Transverse colon (tissue), 3 donors: ENCODE data around the gene TCEA3.

Experiments used
- EP300 ChIP-seq: sonication (generic); formaldehyde crosslinking; IDR thresholded peaks from one replicate; pipeline ENCODE4 v1.6.1; 2017; ENCODE audit warnings: antibody characterized with exemption, low read depth
- POLR2A ChIP-seq: fragments of 450-650 bp; IDR thresholded peaks from one replicate; pipeline ENCODE4 v1.6.1; 2016; ENCODE audit warnings: antibody characterized with exemption, mild to moderate bottlenecking, moderate library complexity
- TF ChIP-seq, protein P1 (sequence below), 5 experiments: fragments of 200-600 bp in 3 of 5; fragments of 450-650 bp in 2 of 5; sonication (generic) in 3 of 5; IDR thresholded peaks; 1 replicate in 2 of 5; 2 replicates in 3 of 5; pipeline ENCODE4 v1.5.1; 2016 to 2017; ENCODE audit warnings: antibody characterized with exemption in 5 of 5, inconsistent platforms in 3 of 5, mild to moderate bottlenecking in 2 of 5, moderate library complexity in 1 of 5

DNA sequence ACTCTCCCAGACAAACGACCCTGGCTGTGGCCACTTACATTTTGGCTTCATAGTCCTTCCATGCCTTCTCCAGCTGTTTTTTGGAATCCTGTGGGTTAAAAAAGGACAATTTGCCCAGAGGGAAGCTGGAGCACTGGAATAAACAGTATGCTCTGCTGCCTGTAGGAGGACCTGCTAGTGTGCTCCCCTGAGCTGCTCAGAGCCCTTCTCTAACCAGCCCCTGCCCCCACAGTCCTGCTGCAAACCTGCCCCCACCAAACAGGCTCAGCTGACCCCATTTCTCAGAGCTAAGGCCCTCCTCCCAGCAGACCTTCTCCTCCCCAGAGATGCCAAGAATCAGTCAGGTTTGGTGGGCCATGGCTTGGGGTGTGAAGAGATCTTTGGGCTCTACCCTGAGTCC is 26.9 kb upstream of the TCEA3 start:
- TF ChIP-seq, protein P1, sequence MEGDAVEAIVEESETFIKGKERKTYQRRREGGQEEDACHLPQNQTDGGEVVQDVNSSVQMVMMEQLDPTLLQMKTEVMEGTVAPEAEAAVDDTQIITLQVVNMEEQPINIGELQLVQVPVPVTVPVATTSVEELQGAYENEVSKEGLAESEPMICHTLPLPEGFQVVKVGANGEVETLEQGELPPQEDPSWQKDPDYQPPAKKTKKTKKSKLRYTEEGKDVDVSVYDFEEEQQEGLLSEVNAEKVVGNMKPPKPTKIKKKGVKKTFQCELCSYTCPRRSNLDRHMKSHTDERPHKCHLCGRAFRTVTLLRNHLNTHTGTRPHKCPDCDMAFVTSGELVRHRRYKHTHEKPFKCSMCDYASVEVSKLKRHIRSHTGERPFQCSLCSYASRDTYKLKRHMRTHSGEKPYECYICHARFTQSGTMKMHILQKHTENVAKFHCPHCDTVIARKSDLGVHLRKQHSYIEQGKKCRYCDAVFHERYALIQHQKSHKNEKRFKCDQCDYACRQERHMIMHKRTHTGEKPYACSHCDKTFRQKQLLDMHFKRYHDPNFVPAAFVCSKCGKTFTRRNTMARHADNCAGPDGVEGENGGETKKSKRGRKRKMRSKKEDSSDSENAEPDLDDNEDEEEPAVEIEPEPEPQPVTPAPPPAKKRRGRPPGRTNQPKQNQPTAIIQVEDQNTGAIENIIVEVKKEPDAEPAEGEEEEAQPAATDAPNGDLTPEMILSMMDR (IDR thresholded peaks at IDR 0.05), result peak in 1 of 5 experiments; percentile 33
- no peak for TF ChIP-seq POLR2A
- TF ChIP-seq EP300, result no peak
